ENCODE results near the gene UCKL1. TPM values are rescaled to one million over a fixed set of nuclear protein-coding genes. Genes with fewer than 3 reads are reported as not detected.

Gene UCKL1
- polyA plus RNA-seq, 3 donors = 10.9 to 65.8 (median 14.5) TPM

GRCh38 chr20:63935447-63935846 is 20.8 kb downstream of the UCKL1 start:
- Histone ChIP-seq H3K4me3 (replicated peaks in 1 of 3; ENCODE audit: low read depth in 2 of 3, low read length in 3 of 3) (no peak overlapping the region), H3K36me3 (replicated peaks in 1 of 2; ENCODE audit: control insufficient read depth in 1 of 2, insufficient read depth in 2 of 2, low read length in 2 of 2) (peaks cover 69 to 88% of the 10 kb centered on the region in 2 donors), H3K79me2 (ENCODE audit: insufficient read depth, low read length) (peaks cover 96% of the 10 kb centered on the region), H2AFZ (ENCODE audit: insufficient read depth, low read depth, low read length, poor library complexity, severe bottlenecking) (no peak overlapping the region), H3K4me2 (replicated peaks; ENCODE audit: extremely low read depth, low read length, poor library complexity, severe bottlenecking) (no peak overlapping the region), H3K9me3 (replicated peaks in 1 of 2; ENCODE audit: control insufficient read depth in 1 of 2, insufficient read depth in 1 of 2, low read length in 2 of 2) (no peaks in the 10 kb centered on the region), H3K27ac (ENCODE audit: low read depth in 1 of 2, low read length in 2 of 2) (peak overlapping the region in 1 of 2 donors; percentile 45), H3K9ac (ENCODE audit: insufficient read depth, low read length, poor library complexity, severe bottlenecking) (no peak overlapping the region), H3K4me1 (ENCODE audit: control insufficient read depth in 1 of 2, insufficient read depth in 2 of 2, low read length in 2 of 2) (peaks cover 7 to 12% of the 10 kb centered on the region in 2 donors), H4K20me1 (ENCODE audit: insufficient read depth, low read length) (peaks cover 100% of the 10 kb centered on the region), H3K27me3 (ENCODE audit: control insufficient read depth in 2 of 2, insufficient read depth in 2 of 2, low read length in 2 of 2) (no peaks in the 10 kb centered on the region)
- 97% methylated on average over 9 of the region's 9 CpGs for WGBS (ENCODE audit: insufficient coverage)
- Mint-ChIP-seq H3K36me3 (peaks cover 53 to 83% of the 10 kb centered on the region in 2 donors), H3K4me1 (peaks cover 14% of the 10 kb centered on the region), H3K27me3 (ENCODE audit: low read depth in 3 of 3) (peaks cover 0 to 2% (median 0%) of the 10 kb centered on the region in 3 donors), H3K4me3 (no peak overlapping the region), H3K9me3 (peaks cover 0 to 6% (median 0%) of the 10 kb centered on the region in 7 donors), H3K27ac (peak overlapping the region in 1 of 7 donors; percentile 36)
- no peak for TF ChIP-seq CTCF (IDR thresholded peaks at IDR 0.05)
- DNase-seq = no peak
- intact Hi-C loops (cut with micrococcal nuclease) = no loop called here

- Histone ChIP-seq H4K20me1 (ENCODE audit: insufficient read depth, low read length) (peaks cover 100% of the 10 kb centered on the region), H3K27ac (ENCODE audit: low read depth in 1 of 2, low read length in 2 of 2) (peak overlapping the region in 1 of 2 donors; percentile 45), H3K9me3 (replicated peaks in 1 of 2; ENCODE audit: control insufficient read depth in 1 of 2, insufficient read depth in 1 of 2, low read length in 2 of 2) (no peaks in the 10 kb centered on the region), H3K4me2 (replicated peaks; ENCODE audit: extremely low read depth, low read length, poor library complexity, severe bottlenecking) (no peak overlapping the region), H3K4me1 (ENCODE audit: control insufficient read depth in 1 of 2, insufficient read depth in 2 of 2, low read length in 2 of 2) (peaks cover 4 to 9% of the 10 kb centered on the region in 2 donors), H3K27me3 (ENCODE audit: control insufficient read depth in 2 of 2, insufficient read depth in 2 of 2, low read length in 2 of 2) (no peaks in the 10 kb centered on the region), H3K79me2 (ENCODE audit: insufficient read depth, low read length) (peaks cover 99% of the 10 kb centered on the region), H3K9ac (ENCODE audit: insufficient read depth, low read length, poor library complexity, severe bottlenecking) (no peak overlapping the region), H3K4me3 (replicated peaks in 1 of 3; ENCODE audit: low read depth in 2 of 3, low read length in 3 of 3) (no peak overlapping the region), H3K36me3 (replicated peaks in 1 of 2; ENCODE audit: control insufficient read depth in 1 of 2, insufficient read depth in 2 of 2, low read length in 2 of 2) (peaks cover 71 to 91% of the 10 kb centered on the region in 2 donors), H2AFZ (ENCODE audit: insufficient read depth, low read depth, low read length, poor library complexity, severe bottlenecking) (no peak overlapping the region)
- no peak overlapping the region for H3K4me3 Mint-ChIP-seq
- H3K27me3 Mint-ChIP-seq (ENCODE audit: low read depth in 3 of 3) = peaks cover 0 to 3% (median 0%) of the 10 kb centered on the region in 3 donors
- peaks cover 58 to 86% of the 10 kb centered on the region in 2 donors for H3K36me3 Mint-ChIP-seq
- intact Hi-C loops (cut with micrococcal nuclease) = no loop called here
- peaks cover 13% of the 10 kb centered on the region for H3K4me1 Mint-ChIP-seq
- DNase-seq = no peak
- TF ChIP-seq CTCF (IDR thresholded peaks at IDR 0.05) = peak; percentile 45
- WGBS (ENCODE audit: insufficient coverage) = 83% methylated on average over 32 of the region's 37 CpGs
- H3K27ac Mint-ChIP-seq = peak overlapping the region in 5 of 7 donors; percentile 7 to 75 (median 30)
- H3K9me3 Mint-ChIP-seq = peaks cover 0 to 6% (median 0%) of the 10 kb centered on the region in 7 donors
These were observed 21.7 kb downstream of the UCKL1 start for GRCh38 chr20:63934271-63935068.
